ENCODE measurements around the gene CTXND1.

CTXND1 gene

DNA sequence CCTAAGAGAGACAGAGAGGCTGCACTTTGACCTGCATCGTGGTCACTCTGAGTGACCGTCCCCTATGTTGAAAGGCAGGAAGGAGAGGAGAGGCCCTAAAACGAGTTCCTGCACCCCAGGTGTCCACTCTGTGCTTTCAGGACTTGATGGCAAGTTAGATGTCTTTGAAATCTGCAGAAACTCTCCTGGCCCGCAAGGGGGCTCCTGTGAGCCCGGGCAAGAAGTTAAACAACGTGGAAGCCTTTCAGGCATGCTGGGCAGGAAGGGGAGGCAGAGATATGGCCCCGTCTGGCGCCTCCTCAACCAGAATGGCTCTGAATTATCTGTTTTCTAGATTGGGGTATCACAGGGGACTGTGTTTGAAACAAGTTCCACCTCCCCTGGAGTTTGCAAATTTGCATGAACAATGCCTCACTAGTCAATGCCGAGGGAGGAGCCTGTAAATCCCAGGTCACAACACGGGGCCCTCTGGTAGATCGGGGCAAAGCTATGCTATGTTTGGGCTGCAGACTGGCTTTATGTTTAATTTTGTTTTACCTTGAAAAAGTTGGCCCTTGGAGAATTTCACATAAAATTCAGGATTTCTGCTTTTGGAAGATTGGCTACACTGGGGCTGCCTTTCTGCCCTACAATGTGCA lies 9.8 kb downstream of the CTXND1 start:
- Histone ChIP-seq H3K27ac (replicated peaks) (no peak overlapping the region), H3K4me3 (replicated peaks; ENCODE audit: insufficient read depth, low read length) (no peak overlapping the region), H3K27me3 (ENCODE audit: insufficient read depth, poor library complexity, severe bottlenecking) (peaks cover 8% of the 10 kb centered on the region)
- no peak for TF ChIP-seq GABPA (IDR thresholded peaks at IDR 0.05; ENCODE audit: low read depth)
- TF ChIP-seq SPI1 (IDR thresholded peaks at IDR 0.05; ENCODE audit: borderline replicate concordance, low read depth), result no peak
- TF ChIP-seq, protein P1, sequence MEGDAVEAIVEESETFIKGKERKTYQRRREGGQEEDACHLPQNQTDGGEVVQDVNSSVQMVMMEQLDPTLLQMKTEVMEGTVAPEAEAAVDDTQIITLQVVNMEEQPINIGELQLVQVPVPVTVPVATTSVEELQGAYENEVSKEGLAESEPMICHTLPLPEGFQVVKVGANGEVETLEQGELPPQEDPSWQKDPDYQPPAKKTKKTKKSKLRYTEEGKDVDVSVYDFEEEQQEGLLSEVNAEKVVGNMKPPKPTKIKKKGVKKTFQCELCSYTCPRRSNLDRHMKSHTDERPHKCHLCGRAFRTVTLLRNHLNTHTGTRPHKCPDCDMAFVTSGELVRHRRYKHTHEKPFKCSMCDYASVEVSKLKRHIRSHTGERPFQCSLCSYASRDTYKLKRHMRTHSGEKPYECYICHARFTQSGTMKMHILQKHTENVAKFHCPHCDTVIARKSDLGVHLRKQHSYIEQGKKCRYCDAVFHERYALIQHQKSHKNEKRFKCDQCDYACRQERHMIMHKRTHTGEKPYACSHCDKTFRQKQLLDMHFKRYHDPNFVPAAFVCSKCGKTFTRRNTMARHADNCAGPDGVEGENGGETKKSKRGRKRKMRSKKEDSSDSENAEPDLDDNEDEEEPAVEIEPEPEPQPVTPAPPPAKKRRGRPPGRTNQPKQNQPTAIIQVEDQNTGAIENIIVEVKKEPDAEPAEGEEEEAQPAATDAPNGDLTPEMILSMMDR (IDR thresholded peaks at IDR 0.05; ENCODE audit: insufficient read depth, low read length), result peak; percentile 22
- peak; percentile 11 to 36 for DNase-seq (ENCODE audit: low read depth in 1 of 2, low spot score in 1 of 2)

DNA sequence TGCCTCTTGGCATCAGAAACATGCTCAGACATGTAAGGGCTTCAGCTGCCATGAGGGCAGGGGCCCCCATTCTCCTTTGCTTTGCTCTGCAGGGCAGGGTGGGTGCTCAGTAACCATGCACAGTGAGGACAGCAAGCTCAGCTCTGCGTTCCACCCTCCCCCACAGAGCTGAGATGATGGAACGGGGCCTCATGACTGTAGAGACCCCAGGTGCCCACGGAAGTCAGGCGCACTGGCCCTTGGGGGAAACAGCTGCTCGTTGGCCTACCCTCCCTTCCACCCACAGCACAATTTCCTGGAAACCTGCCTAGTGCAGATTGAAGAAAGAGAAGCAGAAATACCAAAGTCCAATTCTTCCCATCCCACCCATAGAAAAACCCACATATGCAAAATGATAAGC lies 10.5 kb downstream of the CTXND1 start:
- DNase-seq (ENCODE audit: low read depth in 1 of 2, low spot score in 1 of 2), result no peak
- TF ChIP-seq, protein P1 (IDR thresholded peaks at IDR 0.05; ENCODE audit: insufficient read depth, low read length), result no peak
- TF ChIP-seq SPI1 (IDR thresholded peaks at IDR 0.05; ENCODE audit: borderline replicate concordance, low read depth) (no peak), POLR2AphosphoS5 (IDR thresholded peaks at IDR 0.05; ENCODE audit: low read depth) (no peak), GABPA (IDR thresholded peaks at IDR 0.05; ENCODE audit: low read depth) (no peak)
- TF ChIP-seq, protein P2, sequence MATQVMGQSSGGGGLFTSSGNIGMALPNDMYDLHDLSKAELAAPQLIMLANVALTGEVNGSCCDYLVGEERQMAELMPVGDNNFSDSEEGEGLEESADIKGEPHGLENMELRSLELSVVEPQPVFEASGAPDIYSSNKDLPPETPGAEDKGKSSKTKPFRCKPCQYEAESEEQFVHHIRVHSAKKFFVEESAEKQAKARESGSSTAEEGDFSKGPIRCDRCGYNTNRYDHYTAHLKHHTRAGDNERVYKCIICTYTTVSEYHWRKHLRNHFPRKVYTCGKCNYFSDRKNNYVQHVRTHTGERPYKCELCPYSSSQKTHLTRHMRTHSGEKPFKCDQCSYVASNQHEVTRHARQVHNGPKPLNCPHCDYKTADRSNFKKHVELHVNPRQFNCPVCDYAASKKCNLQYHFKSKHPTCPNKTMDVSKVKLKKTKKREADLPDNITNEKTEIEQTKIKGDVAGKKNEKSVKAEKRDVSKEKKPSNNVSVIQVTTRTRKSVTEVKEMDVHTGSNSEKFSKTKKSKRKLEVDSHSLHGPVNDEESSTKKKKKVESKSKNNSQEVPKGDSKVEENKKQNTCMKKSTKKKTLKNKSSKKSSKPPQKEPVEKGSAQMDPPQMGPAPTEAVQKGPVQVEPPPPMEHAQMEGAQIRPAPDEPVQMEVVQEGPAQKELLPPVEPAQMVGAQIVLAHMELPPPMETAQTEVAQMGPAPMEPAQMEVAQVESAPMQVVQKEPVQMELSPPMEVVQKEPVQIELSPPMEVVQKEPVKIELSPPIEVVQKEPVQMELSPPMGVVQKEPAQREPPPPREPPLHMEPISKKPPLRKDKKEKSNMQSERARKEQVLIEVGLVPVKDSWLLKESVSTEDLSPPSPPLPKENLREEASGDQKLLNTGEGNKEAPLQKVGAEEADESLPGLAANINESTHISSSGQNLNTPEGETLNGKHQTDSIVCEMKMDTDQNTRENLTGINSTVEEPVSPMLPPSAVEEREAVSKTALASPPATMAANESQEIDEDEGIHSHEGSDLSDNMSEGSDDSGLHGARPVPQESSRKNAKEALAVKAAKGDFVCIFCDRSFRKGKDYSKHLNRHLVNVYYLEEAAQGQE (IDR thresholded peaks at IDR 0.05; ENCODE audit: insufficient replicate concordance, low read depth), result no peak
- H3K27me3 ChIP-seq (ENCODE audit: insufficient read depth, poor library complexity, severe bottlenecking), result peaks cover 8% of the 10 kb centered on the region
- H3K27ac ChIP-seq (replicated peaks), result no peak overlapping the region
- no peak overlapping the region for H3K4me3 ChIP-seq (replicated peaks; ENCODE audit: insufficient read depth, low read length)

DNA sequence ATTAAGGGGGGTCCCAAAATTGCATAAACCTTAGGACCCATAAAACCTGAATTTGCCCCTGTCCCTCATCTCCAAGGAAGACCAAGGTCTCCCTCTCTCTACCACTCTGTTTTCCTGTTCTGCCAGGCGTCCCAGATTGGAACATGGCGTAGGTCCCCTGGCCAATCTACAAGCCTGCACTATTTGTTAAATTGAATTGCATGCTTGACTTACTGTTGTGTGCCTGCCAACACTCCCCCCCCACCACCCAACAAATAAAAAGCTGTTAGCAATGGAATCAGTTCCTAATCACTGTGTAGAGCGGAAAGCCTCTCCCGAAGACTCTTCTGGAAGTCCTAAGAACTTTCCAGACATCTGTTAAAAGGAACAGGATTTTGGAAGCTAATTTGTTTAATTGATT lies 11.7 kb downstream of the CTXND1 start:
- Histone ChIP-seq H3K27me3 (ENCODE audit: insufficient read depth, poor library complexity, severe bottlenecking) (no peaks in the 10 kb centered on the region), H3K4me3 (replicated peaks; ENCODE audit: insufficient read depth, low read length) (no peak overlapping the region), H3K27ac (replicated peaks) (no peak overlapping the region)
- no peak for DNase-seq (ENCODE audit: low read depth in 1 of 2, low spot score in 1 of 2)
- no peak for TF ChIP-seq GABPA (IDR thresholded peaks at IDR 0.05; ENCODE audit: low read depth)
- no peak for TF ChIP-seq POLR2AphosphoS5 (IDR thresholded peaks at IDR 0.05; ENCODE audit: low read depth)
- no peak for TF ChIP-seq SPI1 (IDR thresholded peaks at IDR 0.05; ENCODE audit: borderline replicate concordance, low read depth)

DNA sequence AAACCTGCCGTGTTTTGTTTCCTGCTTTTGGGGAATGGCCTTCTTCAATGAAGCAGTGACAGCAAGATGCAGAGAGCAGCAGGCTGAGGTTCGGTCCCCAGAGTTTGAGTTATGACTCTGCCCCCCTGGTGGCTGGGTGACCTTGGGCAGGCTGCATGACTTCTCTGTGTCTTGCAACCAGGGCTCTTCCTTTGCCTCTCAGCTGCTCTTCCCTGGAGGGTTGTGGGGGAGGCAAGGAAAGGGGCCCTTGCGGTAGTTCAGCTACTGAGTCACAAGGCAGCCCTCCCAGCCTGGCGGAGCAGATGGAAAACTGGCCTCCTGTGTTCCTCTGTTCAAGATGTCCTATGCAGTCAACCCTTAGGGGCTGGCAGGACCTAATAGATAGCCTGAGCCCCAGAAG lies 17.1 kb downstream of the CTXND1 start:
- TF ChIP-seq, protein P2 (IDR thresholded peaks at IDR 0.05; ENCODE audit: insufficient replicate concordance, low read depth), result no peak
- TF ChIP-seq POLR2AphosphoS5 (IDR thresholded peaks at IDR 0.05; ENCODE audit: low read depth) (no peak), SPI1 (IDR thresholded peaks at IDR 0.05; ENCODE audit: borderline replicate concordance, low read depth) (no peak), GABPA (IDR thresholded peaks at IDR 0.05; ENCODE audit: low read depth) (no peak)
- TF ChIP-seq, protein P1 (IDR thresholded peaks at IDR 0.05; ENCODE audit: insufficient read depth, low read length), result peak; percentile 44
- peak in 1 of 2 experiments; percentile 33 for DNase-seq (ENCODE audit: low read depth in 1 of 2, low spot score in 1 of 2)
- no peak overlapping the region for H3K4me3 ChIP-seq (replicated peaks; ENCODE audit: insufficient read depth, low read length)
- no peaks in the 10 kb centered on the region for H3K27me3 ChIP-seq (ENCODE audit: insufficient read depth, poor library complexity, severe bottlenecking)
- H3K27ac ChIP-seq (replicated peaks), result no peak overlapping the region

All from HL-60 (cell line).